ENCODE measurements around the gene KLF15.

The KLF15 gene

DNA sequence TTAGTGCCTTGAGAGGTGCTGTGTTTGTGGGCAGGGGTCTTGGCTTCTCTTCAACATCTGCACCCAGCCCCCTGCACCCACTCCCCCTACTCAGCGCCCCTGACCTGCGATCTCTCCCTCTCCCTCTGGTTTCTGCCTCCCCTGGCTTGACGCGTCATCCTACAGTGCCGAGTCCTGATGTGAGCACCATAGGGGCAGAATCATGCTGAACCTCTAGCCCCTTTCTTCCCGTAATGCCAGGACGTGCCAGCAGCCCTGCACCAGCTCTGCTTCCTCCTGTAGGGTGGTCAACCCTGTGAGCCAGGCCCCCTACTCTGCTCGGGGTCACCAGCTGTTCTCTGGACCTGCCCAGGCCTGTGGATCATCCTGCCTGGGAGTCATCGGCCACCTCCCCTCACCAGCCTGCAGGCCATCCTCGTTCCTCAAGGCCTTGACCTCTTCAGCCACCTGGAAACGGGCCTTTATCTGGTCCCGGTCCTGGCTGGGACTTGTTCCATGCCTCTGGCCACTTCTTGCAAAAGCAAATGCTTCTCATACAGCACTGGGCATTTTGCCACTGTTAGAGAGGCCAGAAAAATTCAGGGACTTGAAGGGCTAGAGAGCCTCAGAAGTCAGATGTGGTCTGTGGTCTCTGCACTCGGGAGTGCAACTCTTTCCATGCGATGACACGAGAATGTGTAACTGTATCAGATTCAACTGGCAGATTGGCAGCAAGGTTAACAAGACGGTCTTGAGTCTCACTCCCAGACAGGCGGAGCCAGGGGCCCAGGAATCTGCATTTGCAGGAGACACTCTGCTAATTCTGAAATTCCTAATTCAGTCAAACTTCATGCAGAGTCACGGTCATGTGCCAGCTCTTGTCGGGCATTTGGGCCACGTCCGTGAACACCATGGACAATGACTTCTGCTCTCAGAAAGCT is 16.7 kb upstream of the KLF15 start:
- H3K27ac ChIP-seq: no peak overlapping the region
- TF ChIP-seq, protein P1, sequence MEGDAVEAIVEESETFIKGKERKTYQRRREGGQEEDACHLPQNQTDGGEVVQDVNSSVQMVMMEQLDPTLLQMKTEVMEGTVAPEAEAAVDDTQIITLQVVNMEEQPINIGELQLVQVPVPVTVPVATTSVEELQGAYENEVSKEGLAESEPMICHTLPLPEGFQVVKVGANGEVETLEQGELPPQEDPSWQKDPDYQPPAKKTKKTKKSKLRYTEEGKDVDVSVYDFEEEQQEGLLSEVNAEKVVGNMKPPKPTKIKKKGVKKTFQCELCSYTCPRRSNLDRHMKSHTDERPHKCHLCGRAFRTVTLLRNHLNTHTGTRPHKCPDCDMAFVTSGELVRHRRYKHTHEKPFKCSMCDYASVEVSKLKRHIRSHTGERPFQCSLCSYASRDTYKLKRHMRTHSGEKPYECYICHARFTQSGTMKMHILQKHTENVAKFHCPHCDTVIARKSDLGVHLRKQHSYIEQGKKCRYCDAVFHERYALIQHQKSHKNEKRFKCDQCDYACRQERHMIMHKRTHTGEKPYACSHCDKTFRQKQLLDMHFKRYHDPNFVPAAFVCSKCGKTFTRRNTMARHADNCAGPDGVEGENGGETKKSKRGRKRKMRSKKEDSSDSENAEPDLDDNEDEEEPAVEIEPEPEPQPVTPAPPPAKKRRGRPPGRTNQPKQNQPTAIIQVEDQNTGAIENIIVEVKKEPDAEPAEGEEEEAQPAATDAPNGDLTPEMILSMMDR (IDR thresholded peaks at IDR 0.05): no peak
- no peak for TF ChIP-seq ZFX (IDR thresholded peaks at IDR 0.05; ENCODE audit: borderline replicate concordance)

DNA sequence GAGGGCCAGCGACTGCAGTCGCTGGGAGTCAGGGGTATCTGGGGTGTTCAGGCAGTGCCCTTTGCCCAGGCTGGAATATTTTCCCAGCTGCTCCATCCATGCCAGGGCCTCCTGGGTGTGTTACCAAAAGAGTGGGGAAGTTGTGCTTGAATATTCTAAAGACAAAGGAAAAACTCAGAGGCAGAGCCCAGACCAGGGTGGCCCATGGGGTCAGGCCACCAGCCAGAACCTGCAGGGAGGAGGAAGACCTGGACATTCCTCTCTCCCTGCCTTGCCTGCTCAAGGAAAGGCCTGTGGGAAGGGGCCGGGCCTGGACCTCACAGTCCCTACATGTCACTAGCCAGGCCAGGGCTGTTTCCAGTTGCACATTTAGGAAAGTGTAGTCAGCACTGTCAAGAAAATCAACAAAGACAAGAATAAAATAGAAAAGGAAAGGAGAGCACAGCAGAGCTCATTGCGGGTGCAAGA is 16.0 kb upstream of the KLF15 start:
- TF ChIP-seq, protein P1 (IDR thresholded peaks at IDR 0.05): no peak
- no peak for TF ChIP-seq ZFX (IDR thresholded peaks at IDR 0.05; ENCODE audit: borderline replicate concordance)
- no peak overlapping the region for H3K27ac ChIP-seq

DNA sequence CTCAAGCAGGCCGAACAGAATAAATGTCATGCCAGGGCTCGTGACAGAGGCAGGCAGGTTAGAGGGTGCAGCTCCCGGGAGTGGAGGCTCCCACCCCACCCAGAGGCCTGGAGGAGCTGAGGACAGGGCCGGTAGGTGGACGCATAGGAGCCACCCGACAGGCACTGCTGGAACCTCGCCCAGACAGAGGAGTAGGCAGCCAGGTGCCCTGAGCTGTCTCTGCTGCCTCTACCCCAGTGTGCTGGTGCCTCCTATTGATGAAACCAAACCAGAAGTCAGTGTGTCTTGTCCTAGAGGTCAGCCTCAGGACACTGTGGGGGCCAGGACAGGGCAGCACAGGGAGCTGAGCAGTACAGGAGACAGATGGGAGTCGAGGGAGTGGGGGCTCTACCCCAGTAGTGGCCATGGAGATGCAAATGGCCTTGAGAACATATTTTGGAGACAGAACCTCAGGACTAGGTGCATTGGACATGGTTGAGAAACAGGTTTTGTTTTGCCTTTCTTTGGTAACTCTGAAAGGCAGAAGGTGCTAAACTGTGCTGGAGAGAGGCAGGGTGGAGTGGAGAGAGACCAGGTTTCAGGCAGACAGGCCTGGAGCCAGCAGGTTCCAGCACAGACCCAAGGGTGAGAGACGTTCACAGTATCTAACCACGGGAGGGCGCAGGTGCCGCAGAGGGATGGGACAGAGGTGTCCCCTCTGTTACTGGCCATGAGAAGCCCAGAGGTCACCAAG is 15.4 kb upstream of the KLF15 start:
- TF ChIP-seq ZFX (IDR thresholded peaks at IDR 0.05; ENCODE audit: borderline replicate concordance): no peak
- TF ChIP-seq, protein P1 (IDR thresholded peaks at IDR 0.05): no peak
- no peak overlapping the region for H3K27ac ChIP-seq

DNA sequence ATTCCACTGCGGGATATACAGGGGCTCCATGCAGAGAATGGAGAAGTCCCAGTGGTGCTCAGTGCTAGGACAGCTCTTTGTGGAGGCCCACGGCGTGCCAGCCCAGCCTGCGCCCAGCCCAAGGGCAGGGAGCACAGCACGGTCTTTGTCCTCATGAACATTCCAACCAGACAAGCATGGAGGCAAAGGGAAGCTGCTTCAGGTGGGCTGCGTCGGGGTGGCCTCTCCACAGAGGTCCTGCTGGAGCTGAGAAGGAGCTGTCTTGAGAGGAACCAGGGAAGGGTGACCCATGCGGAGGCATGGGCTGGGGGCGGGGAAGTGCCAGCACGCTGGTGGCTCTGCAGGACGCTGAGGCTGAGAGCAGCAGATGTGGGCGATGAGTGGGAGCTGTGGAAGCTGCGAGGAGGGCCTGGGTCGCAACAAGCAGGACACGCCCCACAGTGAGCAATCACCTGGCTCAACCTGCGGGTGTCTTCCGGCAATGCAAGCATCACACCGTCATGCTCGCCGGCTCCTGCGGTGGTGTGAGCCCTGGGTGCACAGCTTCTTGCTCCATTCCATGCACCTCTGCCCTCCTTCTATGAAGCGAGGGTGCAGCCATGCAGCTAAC is 14.0 kb upstream of the KLF15 start:
- TF ChIP-seq, protein P1 (IDR thresholded peaks at IDR 0.05): no peak
- no peak for TF ChIP-seq ZFX (IDR thresholded peaks at IDR 0.05; ENCODE audit: borderline replicate concordance)
- H3K27ac ChIP-seq: no peak overlapping the region

DNA sequence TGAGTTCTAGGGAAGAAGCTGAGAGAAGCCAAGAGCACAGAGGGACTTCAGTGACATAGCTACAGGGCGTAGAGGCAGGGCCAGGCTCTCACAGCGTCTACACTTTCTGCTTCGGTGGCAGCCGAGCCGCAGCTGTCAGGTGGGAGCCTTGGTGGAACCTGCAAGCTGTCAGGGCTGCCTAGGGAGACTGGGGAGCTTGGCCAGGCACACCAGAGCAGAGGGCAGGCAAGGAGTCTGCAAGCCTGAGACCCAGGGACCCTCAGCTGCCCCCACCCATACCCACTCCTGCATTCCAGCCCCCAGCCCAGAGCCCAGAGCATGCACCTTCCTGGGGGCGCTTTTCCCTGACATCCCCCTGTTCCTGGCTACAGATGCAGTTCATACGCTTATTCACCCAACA is 13.4 kb upstream of the KLF15 start:
- TF ChIP-seq ZFX (IDR thresholded peaks at IDR 0.05; ENCODE audit: borderline replicate concordance): no peak
- TF ChIP-seq, protein P1 (IDR thresholded peaks at IDR 0.05): no peak
- no peak overlapping the region for H3K27ac ChIP-seq

DNA sequence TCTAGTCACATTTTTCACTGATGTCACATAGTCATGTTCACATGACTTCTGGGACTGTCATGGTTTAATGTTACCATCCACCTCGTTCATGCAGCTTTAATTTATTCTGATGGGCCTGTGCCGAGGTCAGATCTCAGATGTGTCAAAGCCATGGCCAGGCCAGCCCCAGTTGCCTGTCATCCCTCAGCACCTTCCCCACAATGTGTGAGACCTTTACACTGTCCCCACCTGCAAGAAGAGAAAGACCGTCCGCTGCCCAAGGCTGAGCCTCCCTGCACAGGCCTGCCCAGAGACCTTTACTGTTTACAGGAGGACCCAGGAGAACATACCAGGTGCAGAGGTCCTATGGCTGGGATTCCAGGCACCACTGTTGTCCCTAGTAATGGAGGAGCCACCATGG is 12.8 kb upstream of the KLF15 start:
- no peak for TF ChIP-seq ZFX (IDR thresholded peaks at IDR 0.05; ENCODE audit: borderline replicate concordance)
- TF ChIP-seq, protein P1 (IDR thresholded peaks at IDR 0.05): no peak
- H3K27ac ChIP-seq: no peak overlapping the region

All from 22Rv1 (cell line).